Upper lobe of left lung (tissue), 4 donors: Measurements from ENCODE around the gene DEFB131B.

ENCODE experiments used
- CTCF ChIP-seq, 6 experiments: fragments of 450-650 bp in 4 of 6; fragments of 200-600 bp in 2 of 6; sonication (generic) in 2 of 6; IDR thresholded peaks; one replicate each; pipeline ENCODE4 v1.5.1; 2016 to 2019; ENCODE audit warnings: antibody characterized with exemption in 6 of 6
- EP300 ChIP-seq, 4 donors: sonication (generic); formaldehyde crosslinking; IDR thresholded peaks; one replicate each; pipeline ENCODE4 v1.5.1; 2017; ENCODE audit warnings: antibody characterized with exemption in 4 of 4, control low read depth in 2 of 4
- POLR2A ChIP-seq, 4 donors: fragments of 450-650 bp; IDR thresholded peaks; one replicate each; pipeline ENCODE4 v1.5.1; 2016 to 2017; ENCODE audit warnings: antibody characterized with exemption in 4 of 4, mild to moderate bottlenecking in 2 of 4
- POLR2AphosphoS5 ChIP-seq, 2 donors: sonication (generic); formaldehyde crosslinking; IDR thresholded peaks; one replicate each; pipeline ENCODE4 v1.5.1; 2017; ENCODE audit warnings: antibody characterized with exemption in 2 of 2

GRCh38 chr11:71928737-71929443, 50.6 kb downstream of the DEFB131B start, which contains the start of gene RNF121:
- TF ChIP-seq CTCF (IDR thresholded peaks at IDR 0.05) (peak in 2 of 6 experiments; percentile 6 to 9), POLR2A (IDR thresholded peaks at IDR 0.05) (peak in 1 of 4 donors; percentile 67), POLR2AphosphoS5 (IDR thresholded peaks at IDR 0.05) (peak; percentile 42 to 59), EP300 (IDR thresholded peaks at IDR 0.05) (no peak)
